Stimulated activated CD4-positive, alpha-beta T cell treated with anti-CD3 and anti-CD28 coated beads, TNF-alpha, amount 100 ng/mL, for 1 hour (primary cell): ENCODE results near the gene POLR3G.

Experiments used
- DNase-seq, 3 donors: peaks; one replicate each; pipeline ENCODE4 v3.0.0-alpha.2; 2020; ENCODE audit warnings: low read depth in 3 of 3, low spot score in 1 of 3

The POLR3G gene

GRCh38 chr5:90474235-90475107, at the start of gene POLR3G, which contains the start of gene MBLAC2:
Gene POLR3G, plus strand, starts transcription at chr5:90474864. Its CDS starts 10,704 bp downstream, at chr5:90485568.
Gene MBLAC2, minus strand, starts transcription at chr5:90474771. Its CDS starts 479 bp downstream, at chr5:90474292.
- peak; percentile 80 to 93 (median 88) for DNase-seq

GRCh38 chr5:90434116-90434714, 40.4 kb upstream of the POLR3G start:
- peak in 1 of 3 donors; percentile 11 for DNase-seq

GRCh38 chr5:90437663-90438062, 37.0 kb upstream of the POLR3G start:
- no peak for DNase-seq

DNA sequence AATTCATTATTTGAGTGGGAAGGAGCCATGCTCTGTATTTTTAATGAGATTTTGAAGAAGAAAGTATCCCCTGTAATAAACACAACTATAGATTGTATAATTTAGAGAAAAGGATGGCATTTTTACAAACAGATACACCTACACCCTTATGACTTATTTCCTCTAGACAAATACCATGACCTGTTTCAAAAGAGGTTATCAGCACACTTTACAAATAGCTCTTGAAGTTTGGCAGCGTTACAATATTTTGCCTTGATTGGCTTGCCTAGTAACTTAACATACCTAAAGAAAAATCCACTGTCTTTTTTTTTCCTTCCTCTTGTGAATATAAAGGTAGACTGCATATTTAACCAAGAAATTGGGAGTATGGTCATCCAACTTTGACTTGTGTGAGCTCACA, 36.6 kb upstream of the POLR3G start:
- no peak for DNase-seq

- DNase-seq, result no peak
Measured at GRCh38 chr5:90440644-90441043, 34.0 kb upstream of the POLR3G start.

DNA sequence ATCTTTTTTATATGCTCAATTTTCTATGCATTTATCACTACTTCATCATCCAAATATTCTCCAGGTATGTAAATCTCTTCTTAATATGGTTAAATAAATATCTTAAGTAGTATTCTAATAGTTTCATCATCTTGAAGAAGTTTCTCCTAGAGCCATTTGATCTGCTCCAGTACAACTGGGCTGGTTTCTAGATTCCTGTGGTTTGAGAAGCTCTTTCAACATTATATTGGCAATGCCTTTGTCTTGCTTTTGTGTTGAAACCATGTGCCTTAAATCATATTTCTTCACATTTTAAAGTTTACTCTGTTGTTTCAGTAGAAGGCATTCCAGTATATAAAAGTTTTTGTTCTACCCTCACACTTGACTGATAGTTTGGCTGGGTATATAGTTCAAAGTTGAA, 27.7 kb upstream of the POLR3G start:
- no peak for DNase-seq

DNA sequence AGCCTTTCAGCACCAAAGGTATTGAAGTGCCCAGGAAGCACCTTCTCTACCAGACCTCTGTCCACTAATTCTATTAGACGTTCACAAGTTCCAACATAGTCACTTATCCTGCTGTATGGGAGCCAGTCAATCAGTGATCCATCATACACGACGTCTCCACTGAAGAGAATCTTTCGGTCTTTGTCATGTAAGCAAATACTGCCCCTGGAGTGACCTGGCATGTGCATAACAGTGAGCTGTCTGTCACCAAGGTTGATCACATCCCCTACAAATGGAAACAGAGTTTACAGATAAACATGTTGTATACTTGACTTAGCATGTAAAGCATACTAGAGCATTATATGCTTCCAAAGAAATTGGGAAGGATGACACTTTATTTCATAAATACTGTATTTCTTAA, 13.4 kb upstream of the POLR3G start:
- no peak for DNase-seq

DNA sequence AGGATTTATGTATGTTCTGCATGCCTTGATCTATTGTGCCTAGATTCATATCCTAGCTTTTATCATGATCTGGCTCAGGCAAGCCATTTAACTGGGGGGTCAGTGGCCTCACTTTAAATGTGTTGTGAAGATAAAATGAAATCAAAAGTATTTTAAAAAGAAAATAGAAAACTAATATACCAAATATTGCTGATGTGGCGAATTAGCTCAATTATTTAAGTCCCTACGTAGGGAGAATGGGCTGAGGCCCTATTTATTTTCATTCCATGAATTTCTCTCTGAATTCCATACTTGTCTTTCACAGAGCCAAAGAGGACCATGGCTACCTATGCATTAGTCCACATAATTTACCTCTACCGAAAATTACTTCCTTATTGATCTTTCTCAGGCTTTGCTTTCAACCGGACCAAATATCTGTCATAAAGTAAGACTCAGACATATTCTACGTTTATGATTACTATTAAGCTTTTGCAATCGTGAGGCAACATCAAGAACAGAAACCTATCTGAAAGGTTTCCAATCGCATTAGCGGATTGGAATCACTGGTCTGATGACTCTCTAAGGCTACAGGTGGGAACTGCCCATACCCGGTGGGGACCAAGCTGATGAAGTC, 1.8 kb upstream of the POLR3G start:
- no peak for DNase-seq

GRCh38 chr5:90473396-90474234, 1.0 kb upstream of the POLR3G start:
- DNase-seq, result no peak

DNA sequence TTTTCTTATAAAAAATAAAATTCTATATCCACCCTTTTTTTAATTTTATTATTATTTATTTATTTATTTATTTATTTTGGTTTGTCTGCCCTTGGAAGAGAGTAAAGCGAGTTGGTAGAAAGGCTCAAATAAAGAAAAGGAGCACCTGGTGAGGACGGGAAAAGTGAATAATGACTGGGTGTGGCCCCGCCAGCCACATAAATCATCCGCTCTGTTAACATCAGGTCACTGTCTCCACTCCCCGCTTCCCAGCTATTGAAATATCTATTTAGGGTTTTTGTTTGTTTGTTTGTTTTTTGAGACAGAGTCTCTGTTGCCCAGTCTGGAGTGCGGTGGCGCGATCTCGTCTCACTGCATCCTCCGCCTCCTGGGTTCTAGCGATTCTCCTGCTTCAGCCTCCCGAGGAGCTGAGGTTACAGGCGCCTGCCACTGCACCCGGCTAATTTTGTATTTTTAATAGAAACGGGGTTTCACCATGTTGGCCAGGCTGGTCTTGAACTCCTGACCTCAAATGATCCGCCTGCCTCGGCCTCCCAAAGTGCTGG, 844 bp downstream of the POLR3G start:
- no peak for DNase-seq

DNA sequence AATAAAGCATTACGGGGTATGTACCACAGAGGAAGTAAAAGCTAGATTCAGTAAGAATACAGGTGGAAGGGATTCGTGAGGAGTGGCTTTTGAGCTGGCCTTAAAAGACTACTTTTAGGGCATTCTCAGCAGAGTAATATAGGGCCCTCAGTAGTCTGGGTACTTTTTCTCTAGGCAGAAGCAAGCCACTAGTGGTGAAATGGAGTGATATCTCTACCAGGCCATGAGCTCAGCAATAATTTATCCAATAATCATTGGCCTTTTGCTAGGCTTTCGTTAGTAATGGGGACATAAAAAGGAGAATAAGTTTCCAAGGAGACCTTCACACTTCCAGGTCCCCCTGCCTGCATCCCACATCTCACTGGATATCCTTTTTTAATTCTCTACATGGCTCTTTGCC, 1.7 kb downstream of the POLR3G start:
- no peak for DNase-seq

DNA sequence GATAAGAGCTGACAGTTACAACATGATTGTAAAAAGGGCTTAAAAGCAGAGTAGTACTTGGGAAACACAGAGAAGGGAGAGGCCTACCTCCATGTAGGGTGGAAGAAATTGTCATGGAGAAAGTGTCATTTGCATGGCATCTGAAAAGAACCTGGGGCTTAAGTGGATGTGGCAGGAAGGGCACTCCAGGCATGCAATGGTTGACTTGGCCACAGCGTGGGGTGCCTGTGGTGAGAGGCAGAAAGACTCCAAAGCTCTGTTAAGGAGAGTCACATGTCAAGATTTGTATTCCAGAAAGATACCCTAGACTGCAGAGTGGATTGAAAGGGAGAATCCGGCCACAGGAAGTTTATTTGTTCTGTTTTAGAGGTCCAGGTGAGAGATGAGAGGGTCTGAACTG, 2.4 kb downstream of the POLR3G start:
- no peak for DNase-seq

- DNase-seq, result no peak
Measured at GRCh38 chr5:90477621-90478215, 3.1 kb downstream of the POLR3G start.

GRCh38 chr5:90479611-90480385, 5.1 kb downstream of the POLR3G start:
- no peak for DNase-seq

- DNase-seq, result no peak
Measured at GRCh38 chr5:90480699-90481098, 6.0 kb downstream of the POLR3G start.

GRCh38 chr5:90483206-90483605, 8.5 kb downstream of the POLR3G start:
- no peak for DNase-seq

DNA sequence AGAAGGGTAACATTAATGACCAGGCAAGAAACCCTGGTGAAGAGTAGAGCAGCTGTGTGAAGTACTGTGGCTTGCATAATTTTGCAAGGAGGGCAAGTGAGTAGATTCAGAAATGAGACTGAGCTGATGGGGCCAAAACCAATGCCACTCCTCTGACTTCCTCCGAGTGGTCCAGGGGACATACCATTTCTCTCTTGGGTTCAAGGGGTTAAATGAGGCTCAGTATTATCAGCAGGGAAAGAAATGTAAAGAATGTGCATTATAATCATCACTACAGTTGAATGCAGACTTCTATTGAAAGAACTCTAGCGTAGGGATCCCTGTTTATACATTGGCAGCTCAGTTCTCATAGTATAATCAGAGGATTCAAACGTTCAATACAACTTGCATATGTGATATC, 9.9 kb downstream of the POLR3G start:
- no peak for DNase-seq

DNA sequence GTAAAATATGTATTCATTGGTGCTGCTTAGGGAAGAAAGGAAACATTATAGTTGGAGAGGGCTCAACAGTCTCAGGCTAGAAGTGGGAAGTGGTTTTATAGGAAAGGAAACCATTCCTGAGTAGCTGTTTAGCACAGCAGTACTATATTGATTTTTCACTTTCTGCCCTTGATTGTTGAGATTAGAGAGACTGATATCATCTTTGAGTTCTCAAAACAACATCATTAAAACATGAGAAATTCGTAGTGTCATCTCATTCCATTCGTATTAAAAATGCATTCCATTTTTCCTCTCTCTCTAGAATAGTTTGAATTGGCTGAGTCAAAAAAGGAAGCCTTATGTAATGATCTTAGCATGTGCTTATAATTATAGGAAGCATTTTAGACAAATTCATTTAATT, 14.1 kb downstream of the POLR3G start:
- DNase-seq, result no peak

GRCh38 chr5:90494043-90494442, 19.4 kb downstream of the POLR3G start:
- DNase-seq, result no peak

- DNase-seq, result no peak
Measured at GRCh38 chr5:90495146-90495545, 20.5 kb downstream of the POLR3G start.
